Measurements from ENCODE around the gene RNF144B. TPM values are rescaled to one million over a fixed set of nuclear protein-coding genes. Genes with fewer than 3 reads are reported as not detected.

RNF144B gene
- total RNA-seq, 4 donors from 2014 or later, result 30.6 to 57.4 (median 44.9) TPM

DNA sequence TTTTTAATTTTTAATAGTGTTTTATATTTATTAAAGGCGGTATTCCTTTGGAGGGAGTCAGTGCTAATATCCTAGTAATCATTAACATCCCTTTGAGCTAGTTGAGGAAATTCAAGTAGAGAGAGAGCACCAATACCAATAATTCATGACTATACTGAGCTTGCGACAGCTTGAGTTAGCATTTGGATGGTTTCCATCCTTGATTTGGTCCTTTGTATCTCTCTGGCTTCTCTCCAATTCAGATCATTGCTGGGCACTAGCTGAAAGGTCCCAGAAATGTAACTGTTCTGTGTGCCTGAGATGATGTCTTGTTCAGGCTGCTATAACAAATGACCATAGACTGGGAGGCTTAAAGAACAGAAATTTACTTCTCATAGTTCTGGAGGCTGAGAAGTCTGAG, 77.0 kb downstream of the RNF144B start:
- no peak for DNase-seq (ENCODE audit: low spot score in 2 of 2)
- intact Hi-C loops (cut with DNase I; ENCODE audit: low total_unique reads), result no loop called here
- 84 to 92% methylated on average over 2 of the region's 2 CpGs for WGBS, 2 donors
- H3K4me3 ChIP-seq (ENCODE audit: low read depth, poor library complexity, severe bottlenecking), result no peak overlapping the region
- TF ChIP-seq POLR2A (IDR thresholded peaks at IDR 0.05), result no peak
- TF ChIP-seq, protein P1, sequence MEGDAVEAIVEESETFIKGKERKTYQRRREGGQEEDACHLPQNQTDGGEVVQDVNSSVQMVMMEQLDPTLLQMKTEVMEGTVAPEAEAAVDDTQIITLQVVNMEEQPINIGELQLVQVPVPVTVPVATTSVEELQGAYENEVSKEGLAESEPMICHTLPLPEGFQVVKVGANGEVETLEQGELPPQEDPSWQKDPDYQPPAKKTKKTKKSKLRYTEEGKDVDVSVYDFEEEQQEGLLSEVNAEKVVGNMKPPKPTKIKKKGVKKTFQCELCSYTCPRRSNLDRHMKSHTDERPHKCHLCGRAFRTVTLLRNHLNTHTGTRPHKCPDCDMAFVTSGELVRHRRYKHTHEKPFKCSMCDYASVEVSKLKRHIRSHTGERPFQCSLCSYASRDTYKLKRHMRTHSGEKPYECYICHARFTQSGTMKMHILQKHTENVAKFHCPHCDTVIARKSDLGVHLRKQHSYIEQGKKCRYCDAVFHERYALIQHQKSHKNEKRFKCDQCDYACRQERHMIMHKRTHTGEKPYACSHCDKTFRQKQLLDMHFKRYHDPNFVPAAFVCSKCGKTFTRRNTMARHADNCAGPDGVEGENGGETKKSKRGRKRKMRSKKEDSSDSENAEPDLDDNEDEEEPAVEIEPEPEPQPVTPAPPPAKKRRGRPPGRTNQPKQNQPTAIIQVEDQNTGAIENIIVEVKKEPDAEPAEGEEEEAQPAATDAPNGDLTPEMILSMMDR (IDR thresholded peaks at IDR 0.05), result no peak

DNA sequence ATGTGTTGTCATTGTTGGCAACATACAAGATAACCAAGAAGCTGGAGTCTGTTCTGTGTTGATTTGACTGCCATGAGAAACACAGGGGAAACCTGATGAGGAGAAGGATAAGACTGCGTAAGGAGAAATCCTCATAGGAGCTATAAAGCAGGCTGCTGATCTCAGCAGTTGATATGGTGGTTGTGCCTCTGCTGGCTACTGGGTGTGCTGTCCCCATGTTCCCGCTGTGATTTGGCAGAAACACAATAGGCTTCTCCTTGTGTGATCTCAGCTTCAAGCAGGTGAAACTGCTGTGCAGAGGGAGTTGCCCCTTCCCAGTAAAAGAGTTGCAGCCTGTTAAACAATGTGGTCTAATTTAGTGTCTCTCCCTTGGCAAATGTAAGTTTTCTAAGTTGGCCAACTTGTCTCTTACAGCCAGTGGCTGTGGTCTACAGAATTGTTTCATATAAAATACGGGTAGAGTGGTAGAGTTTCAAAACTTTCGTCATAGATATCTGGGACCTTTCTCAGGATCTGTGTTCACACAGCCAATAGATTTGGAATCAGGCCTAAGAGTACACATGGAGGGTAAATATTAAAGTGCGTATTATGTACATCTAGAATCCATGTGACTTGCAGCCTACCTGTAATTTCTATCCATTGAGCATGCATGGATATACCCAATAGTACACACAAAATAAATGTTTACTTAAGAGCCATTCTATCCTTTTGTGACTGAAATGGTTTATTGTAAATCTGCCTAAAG, 78.4 kb downstream of the RNF144B start:
- intact Hi-C loops (cut with DNase I; ENCODE audit: low total_unique reads), result no loop called here
- no peak for TF ChIP-seq POLR2A (IDR thresholded peaks at IDR 0.05)
- TF ChIP-seq, protein P1 (IDR thresholded peaks at IDR 0.05), result no peak
- no peak for DNase-seq (ENCODE audit: low spot score in 2 of 2)
- 86 to 94% methylated on average over 5 of the region's 5 CpGs for WGBS, 2 donors
- no peak overlapping the region for H3K4me3 ChIP-seq (ENCODE audit: low read depth, poor library complexity, severe bottlenecking)

DNA sequence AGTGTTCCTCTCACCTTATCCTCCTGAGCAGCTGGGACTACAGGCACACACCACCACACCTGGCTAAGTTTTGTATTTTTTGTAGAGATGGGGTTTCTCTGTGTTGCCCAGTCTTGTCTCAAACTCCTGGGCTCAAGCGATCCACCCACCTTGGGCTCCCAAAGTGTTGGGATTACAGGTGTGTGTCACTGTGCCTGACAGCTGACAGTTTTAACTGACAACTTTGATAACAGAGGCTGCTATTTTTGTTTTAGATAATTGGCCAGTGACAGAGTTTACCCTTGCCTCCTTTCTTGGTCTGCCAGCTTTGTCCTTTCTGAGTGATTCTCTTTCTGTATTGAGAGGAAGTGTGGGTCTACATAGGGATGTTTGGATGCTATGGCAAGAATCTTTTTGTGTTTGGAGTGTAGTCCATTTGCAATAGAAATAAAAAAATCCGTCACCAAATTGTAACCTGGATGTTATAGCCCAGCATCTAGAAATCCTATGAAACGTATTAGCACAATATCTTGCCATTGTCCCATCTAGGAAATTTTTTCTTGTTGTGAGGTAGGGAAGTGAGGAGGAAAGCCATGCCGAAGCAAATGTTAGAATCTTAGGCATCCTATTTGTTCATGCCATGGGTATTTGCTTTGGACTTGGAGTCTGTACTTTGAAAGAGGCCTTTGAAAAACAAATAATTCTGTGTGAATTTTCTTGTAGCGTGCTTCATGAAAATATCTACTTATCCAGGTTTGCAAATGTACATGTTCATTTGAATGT, 80.8 kb downstream of the RNF144B start:
- intact Hi-C loops (cut with DNase I; ENCODE audit: low total_unique reads), result no loop called here
- H3K4me3 ChIP-seq (ENCODE audit: low read depth, poor library complexity, severe bottlenecking), result no peak overlapping the region
- WGBS, 2 donors, result 71 to 73% methylated on average over 5 of the region's 5 CpGs
- TF ChIP-seq POLR2A (IDR thresholded peaks at IDR 0.05), result no peak
- TF ChIP-seq, protein P1 (IDR thresholded peaks at IDR 0.05), result no peak
- no peak for DNase-seq (ENCODE audit: low spot score in 2 of 2)

DNA sequence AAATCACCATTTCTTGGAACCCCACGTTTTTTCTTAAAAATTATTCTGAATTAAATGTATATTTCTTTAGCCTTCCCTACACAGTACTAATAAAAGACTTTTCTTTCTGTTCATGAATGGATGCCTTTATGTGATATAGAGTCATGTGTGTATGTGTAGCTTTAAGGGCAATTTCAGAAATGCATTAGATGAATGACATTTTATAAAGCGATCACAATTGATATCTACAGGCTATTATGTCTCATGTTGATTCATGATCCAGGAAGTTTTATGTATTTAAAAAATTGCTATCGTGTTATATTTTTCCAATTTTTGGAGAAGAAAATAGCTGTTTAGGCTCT, 81.3 kb downstream of the RNF144B start:
- intact Hi-C loops (cut with DNase I; ENCODE audit: low total_unique reads), result no loop called here
- WGBS, 2 donors, result 76 to 83% methylated on average over 3 of the region's 3 CpGs
- TF ChIP-seq, protein P1 (IDR thresholded peaks at IDR 0.05), result no peak
- no peak for TF ChIP-seq POLR2A (IDR thresholded peaks at IDR 0.05)
- no peak overlapping the region for H3K4me3 ChIP-seq (ENCODE audit: low read depth, poor library complexity, severe bottlenecking)
- no peak for DNase-seq (ENCODE audit: low spot score in 2 of 2)

DNA sequence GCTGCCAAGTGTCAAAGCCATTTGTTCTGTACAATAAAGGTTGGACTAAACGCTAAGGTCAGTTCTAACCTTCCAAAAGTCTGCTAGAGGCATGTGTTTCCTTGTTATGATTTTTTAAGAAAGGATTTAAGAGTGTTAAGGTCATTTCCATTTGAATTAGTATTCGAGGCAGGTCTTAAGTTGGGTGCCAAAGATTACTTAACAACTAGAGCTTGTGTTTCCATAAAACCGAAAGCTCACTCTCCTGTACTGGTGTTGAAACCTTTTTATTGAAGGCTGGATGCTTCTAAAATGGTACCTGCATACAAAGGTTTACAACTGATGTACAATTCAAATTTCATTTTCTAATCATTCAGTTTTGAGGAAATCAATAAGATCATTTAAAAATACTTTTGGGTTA, 82.4 kb downstream of the RNF144B start:
- intact Hi-C loops (cut with DNase I; ENCODE audit: low total_unique reads), result no loop called here
- 56 to 65% methylated on average over 3 of the region's 3 CpGs for WGBS, 2 donors

More for the DNA sequence above, 82.4 kb downstream of the RNF144B start:
- no peak overlapping the region for H3K4me3 ChIP-seq (ENCODE audit: low read depth, poor library complexity, severe bottlenecking)
- no peak for DNase-seq (ENCODE audit: low spot score in 2 of 2)
- no peak for TF ChIP-seq POLR2A (IDR thresholded peaks at IDR 0.05)
- TF ChIP-seq, protein P1 (IDR thresholded peaks at IDR 0.05), result no peak
